Activated T-cell treated with anti-CD3 and anti-CD28 coated beads for 1 hour (primary cell): ENCODE measurements around the gene PPIF.
"Not testable (repeated sequence)": the region's sequence is repeated elsewhere in the genome, so short reads cannot be mapped to it uniquely, and the experiment has no call there.

Experiments
- DNase-seq: peaks from one replicate; pipeline ENCODE4 v3.0.0-alpha.2; 2020; ENCODE audit warnings: low read depth

Gene PPIF

GRCh38 chr10:79331709-79332108, 15.6 kb upstream of the PPIF start:
- DNase-seq = peak; percentile 39

- DNase-seq = not testable (repeated sequence)
These were observed 14.5 kb upstream of the PPIF start for GRCh38 chr10:79332610-79333315.

DNA sequence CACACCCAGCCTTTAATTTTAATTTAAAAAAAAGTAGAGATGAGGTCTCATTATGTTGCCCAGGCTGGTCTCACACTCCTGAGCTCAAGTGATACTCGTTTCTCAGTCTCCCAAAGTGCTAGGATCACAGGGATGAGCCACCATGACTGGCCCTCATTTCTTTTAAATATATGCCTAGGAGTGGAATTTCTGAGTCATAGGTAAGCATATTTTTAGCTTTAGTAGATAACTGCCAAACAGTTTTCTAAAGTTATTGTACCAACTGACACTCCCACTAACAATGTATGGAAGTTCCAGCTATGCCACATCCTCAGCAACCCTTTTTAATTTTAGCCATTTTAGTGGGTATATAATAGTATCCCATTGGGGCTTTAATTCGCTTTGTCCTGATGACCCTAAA, 13.8 kb upstream of the PPIF start:
- DNase-seq = no peak

- DNase-seq = no peak
These were observed 12.7 kb upstream of the PPIF start for GRCh38 chr10:79334573-79334972.

DNA sequence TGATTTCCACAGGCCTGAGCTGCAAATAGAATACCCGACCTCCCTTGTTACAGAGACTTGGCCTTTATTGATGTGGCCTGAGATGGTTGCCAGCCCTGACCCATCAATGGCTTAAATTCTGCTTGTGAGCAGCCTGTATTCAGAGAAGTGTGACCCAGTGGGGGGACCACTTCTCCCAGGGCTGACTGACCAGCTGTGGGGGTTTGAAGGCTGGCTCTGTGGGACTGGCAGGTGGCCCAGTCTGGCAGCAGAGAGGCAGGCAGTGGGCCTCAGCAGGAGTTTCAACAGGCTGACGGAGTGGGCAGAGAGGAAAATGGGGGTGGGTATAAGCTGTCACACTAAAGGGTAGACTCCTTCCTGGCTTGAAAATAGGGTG, 12.2 kb upstream of the PPIF start:
- no peak for DNase-seq

- no peak for DNase-seq
These were observed 11.6 kb upstream of the PPIF start for GRCh38 chr10:79335470-79336235.

GRCh38 chr10:79336276-79336675, 11.0 kb upstream of the PPIF start:
- DNase-seq = no peak

- no peak for DNase-seq
These were observed 10.5 kb upstream of the PPIF start for GRCh38 chr10:79336739-79337138.

- not testable (repeated sequence) for DNase-seq
These were observed 9.3 kb upstream of the PPIF start for GRCh38 chr10:79337783-79338469.

DNA sequence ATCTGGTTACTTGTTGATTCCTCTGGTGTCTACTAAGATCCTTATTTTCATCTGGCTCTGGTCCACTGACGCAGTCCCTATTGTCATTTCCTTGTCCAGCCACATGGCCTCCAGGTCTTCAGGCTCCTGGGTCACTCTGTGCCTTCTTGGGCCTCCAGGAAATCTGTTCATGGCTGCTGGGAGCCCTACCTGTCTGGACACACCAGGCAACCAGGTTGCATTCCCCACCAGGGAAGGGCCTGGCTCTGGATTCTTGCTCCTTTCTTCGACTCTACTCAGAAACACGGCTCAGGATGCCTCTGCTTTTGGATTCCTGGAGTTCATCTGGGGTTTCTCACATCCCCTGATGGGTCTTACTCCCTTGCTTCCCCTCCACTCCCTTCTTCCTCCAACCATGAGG, 8.0 kb upstream of the PPIF start:
- DNase-seq = no peak

GRCh38 chr10:79340646-79341244, 6.5 kb upstream of the PPIF start:
- no peak for DNase-seq

- DNase-seq = no peak
These were observed 4.9 kb upstream of the PPIF start for GRCh38 chr10:79342295-79342761.

- DNase-seq = no peak
These were observed 4.3 kb upstream of the PPIF start for GRCh38 chr10:79342811-79343561.

DNA sequence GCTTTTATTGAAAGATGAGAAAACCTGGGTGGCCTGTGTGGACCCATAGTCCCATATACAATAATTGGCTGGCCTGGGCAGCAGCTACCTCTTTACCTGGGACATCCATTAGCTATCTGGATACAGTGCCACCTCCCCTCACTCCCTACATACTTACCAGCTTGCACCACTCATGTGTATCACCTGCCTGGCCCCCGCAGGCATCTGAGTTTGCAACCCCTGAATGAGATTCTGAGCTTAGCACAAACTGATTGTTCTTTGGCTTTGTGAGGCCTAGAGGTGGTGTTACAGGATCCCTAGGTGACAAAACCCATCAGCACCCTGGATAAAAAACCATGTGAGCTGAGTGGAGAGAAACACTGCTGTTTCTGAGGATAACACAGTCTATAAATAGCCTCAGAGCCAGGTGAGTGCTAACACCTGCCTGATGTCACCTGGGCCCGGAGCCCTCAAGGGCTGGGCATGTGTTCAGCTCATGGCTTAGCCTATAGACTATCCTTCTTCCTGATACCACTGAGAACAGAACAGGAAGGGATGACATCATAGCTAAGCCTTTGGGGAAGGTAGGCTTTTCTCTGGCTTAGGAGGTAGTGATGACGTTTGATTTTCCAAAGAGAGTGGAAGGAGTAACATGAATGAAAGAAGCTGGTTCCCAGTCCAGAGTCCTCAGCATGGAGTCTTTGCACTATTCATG, 2.6 kb upstream of the PPIF start:
- DNase-seq = no peak

GRCh38 chr10:79345241-79346011, 1.8 kb upstream of the PPIF start:
- DNase-seq = no peak

DNA sequence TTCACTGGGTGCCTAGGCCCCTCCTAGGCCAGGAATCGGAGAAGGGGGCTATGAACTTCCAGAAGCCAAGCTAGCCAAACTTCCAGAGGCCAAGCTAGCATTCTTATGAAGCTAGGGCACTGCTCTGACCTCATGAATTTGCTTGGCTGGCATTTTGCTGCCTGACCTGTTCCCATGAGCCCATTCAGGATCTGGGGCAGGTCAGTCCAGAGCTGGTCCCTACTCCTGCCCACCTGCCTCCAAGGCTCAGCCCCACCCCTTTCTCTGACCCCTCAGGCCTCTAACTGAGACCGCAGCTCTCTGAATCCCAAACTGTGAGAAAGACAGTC, 1.3 kb upstream of the PPIF start:
- no peak for DNase-seq

DNA sequence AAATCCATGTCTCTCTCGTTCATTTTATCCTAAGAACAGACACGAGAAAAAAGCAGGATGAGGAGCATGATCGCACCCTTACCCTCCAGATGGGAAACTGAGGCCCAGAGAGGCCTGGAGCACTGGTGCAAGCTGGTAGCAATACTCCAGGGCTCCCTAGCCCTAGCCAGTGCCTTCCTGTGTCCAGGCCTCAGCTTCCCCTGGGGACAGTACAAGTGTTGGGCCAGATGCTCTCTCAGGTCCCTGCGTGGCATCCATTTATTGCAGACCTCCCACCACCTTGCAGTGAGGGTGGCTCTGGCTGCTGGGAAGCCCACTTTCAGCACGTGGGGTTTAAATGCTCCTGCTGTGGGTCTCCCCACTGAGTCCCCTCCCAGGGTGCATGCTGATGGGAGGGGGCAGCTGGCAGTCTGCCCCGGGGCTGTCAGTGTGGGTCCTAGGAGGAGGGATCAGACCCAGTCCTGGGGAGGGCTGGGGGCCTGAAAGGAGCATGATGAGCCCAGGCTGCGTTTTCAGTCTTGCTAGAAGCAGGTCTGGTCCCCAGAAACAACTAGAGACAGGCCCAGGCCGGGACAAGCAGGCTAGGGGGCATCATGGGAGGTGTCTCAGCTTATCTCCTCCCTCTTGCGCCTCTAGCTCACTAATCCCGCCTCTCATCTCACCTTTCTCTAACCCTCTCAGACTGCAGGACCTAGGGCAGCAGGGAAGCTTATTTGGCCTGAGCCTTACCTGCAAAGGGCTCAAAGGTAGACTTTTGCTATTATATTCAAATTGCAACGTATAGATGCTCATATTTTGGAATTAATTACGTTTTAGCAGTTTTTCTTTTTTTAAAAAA, 662 bp upstream of the PPIF start:
- DNase-seq = no peak

DNA sequence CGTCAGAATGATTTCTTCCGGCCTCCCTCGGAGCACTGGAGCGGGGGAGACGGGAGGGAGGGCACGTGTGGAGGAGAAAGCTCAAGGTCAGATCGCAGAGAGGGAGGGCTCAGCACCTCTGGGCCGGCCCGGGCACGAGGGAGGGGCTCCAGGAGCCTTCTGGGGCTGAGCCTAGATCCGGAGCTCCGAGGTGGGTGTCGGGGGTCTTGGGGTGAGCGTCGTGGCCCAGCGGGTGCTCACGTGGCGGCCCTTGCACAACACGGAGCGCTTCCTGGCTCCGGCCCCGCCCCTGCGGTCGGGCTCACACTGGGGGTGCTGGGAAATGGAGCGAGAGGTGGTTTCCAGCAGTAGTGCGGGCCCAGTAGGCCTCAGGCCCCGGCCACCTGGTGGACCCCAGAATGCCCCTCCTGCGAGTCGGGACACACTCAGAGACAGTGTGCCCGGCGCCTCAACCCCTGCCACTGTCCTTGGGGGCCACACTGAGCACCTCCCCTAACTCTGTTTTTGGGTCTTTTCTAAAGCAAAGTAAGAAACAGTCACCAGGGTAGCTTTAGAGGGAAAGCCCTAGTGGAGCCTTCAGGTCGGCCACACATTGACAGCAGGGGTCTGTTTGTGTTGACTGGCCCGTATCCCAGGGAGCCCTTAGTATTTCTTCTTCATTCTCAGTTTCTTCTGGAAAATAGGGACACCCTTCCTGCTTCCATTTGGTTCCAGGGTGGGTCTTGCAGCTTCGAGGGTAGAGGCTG, 798 bp downstream of the PPIF start:
- DNase-seq = peak; percentile 56

DNA sequence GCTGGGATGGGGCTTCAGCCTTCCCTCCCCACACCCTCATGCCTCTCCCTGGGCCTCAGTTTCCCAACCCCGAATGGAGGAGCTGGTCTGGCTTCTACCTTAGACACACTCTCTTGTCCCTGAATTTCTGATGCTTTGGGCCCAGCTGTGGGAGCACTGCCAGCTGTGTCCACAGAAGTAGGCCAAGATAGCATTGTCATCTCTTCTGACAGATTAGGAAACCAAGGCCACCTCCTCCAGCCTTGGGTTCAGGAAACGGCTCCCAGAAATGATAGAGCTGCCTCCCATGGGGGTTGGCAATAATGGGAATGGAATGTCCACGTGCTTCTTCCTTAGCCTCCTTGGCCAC, 1.3 kb downstream of the PPIF start:
- no peak for DNase-seq
